HG03378 (cell line): ENCODE results near the gene CHKA.

ENCODE experiments used
- ATAC-seq: cut with Tn5 transposase; IDR thresholded peaks from one replicate; pipeline ENCODE4 v1.9.1; 2021; ENCODE audit warnings: mild to moderate bottlenecking, moderate library complexity; ENCODE audit not compliant: unreplicated experiment

CHKA gene

DNA sequence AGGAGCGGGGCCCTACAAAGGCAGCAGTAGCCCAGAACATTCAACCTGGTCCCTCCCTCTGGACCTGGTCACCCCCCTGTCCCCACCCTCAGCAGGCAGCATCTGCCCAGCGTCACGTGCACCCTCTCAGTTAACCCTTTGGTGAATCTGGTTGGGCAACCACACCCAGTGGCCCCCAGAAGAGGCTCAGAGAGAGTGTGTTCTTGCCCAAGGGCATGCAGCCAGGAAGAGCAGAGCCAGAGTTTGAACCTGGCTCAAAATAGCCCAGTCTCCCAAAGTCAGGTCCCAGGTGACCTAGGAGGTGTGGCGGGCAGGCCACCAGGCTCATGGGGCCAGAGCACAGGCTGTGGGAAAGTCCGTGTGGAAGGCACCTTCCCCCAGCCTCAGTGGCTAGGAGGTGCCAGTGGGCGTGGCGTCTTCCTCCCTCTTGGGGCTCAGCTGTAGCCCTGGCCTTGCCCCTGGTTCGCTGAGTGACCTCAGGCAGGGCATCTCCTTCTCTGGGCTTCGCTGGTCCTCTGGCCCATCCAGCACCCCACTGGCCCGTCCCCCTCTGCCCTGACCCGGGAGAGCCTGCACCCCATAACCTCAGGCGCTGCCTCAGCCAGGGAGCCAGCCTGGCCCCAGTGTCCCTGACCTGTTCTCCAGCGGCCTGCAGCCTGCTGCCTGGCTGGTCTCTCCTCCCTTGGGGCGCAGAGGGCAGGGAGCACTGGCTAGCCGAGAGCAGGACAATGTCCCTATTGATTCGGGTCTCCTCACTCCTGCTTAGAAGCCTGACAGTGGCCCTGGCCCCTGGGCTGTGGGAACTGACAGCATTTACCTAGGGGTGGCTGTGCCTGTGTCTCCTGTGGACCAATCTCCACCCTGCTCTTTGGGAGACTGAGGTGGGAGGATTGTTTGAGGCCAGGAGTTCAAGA lies 104.0 kb downstream of the CHKA start:
- no peak for ATAC-seq

DNA sequence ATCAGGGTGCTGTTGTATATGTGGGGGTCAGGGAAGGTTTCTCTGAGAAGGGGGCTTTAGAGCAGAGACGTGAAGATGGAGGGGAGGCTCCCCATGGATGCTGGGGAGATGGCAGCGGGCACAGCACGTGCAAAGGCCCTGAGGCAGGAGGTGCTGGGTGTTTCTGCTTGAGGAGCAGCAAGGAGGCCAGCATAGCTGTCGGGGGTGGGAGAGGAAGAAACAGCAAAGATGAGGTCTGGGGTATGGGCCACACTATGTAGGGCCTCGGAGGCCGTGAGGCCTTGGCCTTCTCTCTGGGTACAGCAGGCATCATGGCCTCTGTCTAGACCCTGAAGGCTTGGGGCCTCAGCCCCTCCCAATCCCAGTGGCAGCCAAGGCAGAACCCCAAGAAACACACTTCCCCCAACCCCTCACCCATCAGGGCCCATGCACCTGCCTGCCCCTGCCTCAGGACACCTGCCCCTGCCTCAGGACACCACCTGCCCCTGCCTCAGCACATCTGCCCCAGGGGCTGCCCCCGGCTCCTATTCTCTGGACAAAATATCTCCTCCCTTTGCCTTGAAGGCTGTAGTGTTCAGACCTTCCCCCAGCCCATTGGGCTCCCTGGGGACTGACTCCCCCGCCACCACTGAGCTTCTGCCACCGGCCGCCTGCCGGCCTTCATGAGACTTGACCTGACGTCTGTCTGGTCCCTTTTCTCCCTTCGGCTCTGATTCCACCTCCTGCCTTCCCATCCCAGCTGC lies 104.9 kb downstream of the CHKA start:
- no peak for ATAC-seq

DNA sequence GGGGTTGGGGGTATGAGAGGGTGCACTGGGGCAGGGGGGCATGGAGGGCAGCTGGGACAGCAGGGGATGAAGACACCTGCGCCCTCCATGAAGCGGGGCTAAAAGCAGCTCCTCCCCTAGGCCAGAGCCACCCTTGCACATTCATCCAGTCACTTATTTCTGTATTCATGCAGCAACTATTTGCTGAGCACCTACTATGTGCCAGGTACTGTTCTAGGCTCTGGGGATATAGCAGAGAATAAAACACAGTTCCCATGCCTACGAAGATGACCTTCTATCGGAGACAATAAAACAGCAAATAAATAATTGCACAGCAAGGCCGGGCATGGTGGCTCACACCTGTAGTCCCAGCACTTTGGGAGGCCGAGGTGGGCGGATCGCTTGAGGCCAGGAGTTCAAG lies 105.7 kb downstream of the CHKA start:
- ATAC-seq = no peak

DNA sequence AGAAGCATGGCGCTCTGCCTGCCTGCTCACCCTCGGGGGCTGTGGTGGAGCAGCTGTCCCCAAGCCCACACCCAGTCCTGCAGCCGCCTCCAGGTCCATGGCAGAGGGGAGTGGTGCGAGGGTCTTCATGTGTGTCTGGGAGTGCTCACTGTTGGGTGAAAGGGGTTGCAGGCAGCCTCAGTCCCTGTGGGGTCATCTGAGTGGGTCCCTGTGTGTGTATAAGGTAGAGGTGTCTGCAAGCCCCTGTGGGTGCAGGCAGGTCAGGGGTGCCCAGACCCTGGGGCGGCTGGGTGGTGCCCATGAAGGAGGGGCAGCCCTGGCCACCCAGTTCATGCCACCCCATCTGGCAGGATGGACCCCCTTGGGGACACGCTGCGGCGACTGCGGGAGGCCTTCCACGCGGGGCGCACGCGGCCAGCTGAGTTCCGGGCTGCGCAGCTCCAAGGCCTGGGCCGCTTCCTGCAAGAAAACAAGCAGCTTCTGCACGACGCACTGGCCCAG lies 106.2 kb downstream of the CHKA start:
- ATAC-seq = no peak

DNA sequence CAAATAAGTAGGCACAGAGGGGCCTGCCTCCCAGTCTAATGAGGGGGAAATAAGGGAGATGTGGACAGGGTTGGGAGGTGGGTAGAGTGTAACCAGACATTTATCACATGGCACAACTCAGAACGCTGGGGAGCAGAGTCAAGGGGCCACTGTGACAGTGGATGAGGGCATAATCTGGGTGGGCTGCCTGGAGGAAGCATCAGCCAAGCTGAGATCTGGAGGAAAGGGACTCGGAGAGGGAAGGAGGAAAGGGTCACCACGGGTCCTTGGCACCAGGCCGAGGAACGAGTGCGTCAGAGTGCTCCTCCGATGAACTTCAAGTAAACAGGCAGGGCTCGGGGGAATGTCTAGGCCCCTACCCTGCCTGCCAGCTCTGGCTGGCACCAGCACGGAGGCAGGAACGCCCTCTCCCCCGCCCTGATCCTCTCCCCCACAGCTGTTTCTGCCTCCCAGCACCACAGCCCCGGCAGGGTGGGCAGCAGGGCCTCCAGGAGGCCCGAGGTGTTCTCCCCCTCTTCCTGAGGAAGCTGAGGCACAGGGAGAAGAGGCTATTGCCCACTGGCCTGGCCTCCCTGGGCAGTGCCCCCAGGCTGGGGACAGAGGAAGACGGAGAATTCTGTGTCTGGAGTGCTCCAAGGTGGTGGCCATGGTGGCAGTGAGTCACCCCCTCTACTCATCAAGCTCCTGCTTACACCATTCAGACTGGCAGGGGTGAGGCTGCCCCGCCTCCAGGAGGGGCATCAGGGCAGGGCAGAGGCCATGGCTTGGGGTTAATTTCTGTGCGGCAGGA lies 106.8 kb downstream of the CHKA start:
- no peak for ATAC-seq

DNA sequence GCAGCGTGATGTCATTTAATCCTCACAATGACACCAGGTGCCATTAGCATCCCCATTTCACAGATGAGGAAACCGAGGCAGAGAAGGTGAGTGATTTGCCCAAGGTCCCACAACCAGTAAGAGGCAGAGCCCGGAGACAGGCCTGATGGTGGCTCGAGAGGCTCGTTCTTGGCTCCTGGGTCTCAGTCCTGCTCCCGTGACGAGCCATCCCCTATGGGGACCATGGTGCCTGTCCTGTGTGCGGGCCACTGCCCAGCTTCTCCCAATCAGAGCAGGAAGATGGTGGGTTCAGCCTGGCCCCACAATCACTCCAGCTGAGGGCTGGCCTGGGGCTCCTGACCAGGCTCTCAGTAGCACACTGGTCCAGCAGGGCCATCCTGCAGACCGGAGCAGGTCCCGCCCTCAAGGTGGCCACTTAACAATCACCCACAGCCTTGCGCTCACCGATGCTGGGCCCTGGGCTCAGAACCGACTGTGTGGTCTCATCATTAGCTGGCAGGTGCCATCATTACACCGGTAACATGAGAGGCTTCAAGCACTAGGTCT lies 107.5 kb downstream of the CHKA start:
- no peak for ATAC-seq

DNA sequence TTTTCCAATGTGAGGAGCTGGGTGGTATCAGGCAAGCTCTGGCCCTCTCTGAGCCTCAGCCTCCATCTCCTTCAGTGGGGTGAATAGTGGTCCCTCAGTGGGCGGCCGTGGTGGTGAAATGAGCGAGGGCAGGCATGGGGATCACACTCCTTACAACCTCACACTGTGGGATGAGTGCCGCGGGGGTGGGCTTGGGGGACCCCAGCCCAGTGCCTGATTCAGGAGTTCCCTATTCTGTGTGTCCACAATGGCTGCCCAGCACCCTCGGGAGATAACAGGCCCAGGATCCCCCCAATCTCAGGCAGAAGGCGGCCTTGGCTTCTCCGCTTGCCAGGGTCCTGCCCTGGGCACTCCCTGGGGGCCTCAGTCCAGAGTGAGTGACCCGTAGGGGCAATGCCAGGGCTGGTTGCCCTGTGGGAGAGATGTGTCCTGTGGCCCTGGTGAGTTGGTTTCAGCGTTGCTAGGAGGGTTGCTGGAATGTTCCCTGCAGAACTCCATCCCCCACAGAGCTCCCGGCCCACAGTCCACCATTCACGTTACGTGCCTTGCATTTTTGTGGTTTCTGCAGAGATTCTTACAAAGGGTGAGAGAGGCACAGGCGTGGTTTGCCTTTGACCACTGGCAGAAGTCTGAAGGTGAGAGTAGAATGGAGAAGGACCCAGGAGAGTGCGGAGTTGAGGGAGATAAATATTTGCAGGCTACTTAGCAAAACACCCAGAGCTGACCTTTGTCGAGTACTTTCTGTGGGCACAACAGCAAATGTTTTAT lies 108.2 kb downstream of the CHKA start:
- ATAC-seq = no peak

DNA sequence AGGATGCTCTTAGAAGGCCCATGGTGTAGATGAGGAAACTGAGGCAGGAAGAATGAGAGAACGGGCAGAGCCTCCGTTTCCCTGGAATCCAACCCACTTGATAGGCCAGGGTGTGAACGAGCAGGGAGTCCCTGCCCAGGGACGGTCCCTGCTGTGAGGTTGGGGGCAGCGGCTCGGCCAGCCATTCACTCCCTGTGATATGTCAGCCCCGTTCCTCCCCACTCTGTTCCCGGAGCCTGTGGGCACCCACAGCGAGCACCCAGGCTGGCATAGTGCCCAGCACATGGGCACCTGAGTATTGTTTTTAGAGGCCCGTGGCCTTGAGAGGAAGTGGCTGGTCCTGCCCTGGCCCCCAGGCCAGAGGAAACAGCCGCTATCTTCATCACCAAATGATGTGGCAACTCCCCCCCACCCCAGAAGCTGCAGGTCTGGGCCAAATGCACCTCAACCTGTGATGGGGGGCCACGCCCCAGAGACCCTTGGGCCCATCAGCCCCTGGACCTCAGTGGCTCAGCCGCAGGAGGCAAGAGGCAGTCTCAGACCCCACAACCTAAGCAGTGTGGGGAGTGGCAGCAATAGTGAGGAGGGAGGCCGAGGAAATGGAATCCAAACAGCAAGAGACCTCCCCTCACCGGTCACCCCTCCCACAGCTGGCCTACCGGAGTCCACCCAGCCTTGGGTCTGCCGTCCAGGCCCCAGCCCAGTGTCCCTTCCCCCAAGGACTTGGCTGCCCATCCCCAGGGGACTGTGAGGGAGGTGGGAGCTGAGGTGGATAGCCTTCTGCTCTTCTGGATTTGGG lies 108.9 kb downstream of the CHKA start:
- no peak for ATAC-seq

DNA sequence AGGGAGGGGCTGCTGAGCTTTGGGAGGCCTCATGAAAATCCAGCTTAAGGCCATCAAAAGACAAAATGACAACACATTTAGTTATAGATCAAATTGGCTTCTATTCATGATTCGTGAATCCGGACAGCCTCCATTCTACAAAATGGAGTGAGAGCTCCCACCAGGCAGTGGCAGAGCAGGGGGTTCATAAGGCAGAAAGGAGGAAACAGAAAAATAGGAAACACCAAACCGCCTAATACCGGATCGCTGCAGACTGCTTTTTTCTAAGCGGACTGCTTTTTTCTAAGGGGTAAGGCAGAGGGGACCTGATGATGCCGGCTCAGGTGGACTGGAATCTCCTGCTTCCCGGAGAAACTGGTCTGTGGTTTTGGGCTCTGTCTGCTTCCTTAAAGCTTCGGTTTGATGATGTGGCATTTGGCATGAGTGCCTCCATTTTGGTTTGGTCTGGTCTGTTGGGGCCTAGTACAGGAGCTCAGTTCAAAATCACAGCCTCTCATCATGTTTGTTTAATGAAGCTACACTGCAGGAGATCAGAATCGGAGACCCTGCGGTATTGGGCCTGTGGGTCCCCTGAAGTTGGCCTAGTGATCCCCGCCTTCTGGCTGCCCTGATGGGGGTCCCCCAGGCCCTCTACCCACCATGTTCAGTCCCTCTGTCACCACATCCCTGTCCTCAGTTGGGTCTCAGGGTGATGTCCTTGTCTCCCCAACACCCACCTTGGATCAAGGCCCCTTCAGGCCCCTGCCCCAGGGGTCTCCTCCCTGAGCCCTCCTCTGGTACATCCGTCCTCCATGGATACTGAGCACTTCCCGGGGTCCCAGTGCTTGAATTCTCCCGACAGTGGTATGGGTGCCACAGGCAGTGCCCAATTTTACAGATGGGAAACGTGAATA lies 109.9 kb downstream of the CHKA start:
- no peak for ATAC-seq

DNA sequence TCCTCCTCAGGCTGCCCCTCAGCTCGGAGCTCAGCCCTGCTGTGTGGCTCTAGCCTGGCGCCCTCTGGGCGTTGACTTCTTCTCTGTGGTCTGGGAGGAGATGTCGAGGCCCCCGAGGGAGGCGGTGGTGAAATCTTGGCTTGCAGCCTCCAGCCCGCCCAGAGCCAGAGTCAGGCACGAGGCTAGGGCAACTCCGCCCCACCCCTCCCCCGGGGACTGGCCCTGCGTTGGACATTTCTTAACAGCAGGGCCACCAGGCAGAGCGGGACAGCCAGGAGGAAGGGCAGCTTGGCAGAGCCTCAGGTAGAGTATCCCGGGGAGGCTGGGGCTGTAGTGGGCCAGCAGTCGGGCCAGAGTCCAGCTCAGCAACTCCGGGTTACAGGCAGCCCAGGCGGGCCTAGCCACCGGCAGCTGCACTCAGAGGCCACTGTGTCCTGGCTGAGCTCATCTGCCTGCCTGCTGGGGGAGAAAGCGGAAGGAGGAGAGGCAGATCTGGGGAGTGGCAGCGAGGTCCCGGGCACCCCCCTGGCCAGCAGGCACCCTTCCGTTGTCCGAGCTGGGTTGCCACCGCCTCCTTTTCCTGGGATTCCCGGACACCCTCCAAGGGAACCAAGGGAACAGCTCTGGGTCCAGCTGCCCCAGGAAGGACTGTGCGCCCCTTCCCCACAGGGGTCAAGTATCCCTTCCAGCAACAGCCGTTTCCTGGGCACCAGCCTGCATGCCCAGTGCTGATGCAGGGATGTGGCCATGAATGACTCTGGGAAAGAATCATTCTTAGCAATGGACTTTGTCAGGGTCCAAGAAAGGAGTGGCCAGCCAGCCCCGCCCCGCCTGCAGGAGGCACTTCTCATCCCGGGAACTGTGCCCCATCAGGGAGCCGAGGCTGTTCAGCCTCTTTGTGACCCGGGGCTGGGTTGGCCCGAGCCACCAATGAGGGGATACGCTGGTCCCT lies 110.8 kb downstream of the CHKA start, which contains the start of gene ALDH3B1:
Gene ALDH3B1 (plus strand): TSS at position 238 of the 952 bp plus-strand sequence. CDS start 4,971 bp downstream, outside the sequence.
- ATAC-seq = no peak

DNA sequence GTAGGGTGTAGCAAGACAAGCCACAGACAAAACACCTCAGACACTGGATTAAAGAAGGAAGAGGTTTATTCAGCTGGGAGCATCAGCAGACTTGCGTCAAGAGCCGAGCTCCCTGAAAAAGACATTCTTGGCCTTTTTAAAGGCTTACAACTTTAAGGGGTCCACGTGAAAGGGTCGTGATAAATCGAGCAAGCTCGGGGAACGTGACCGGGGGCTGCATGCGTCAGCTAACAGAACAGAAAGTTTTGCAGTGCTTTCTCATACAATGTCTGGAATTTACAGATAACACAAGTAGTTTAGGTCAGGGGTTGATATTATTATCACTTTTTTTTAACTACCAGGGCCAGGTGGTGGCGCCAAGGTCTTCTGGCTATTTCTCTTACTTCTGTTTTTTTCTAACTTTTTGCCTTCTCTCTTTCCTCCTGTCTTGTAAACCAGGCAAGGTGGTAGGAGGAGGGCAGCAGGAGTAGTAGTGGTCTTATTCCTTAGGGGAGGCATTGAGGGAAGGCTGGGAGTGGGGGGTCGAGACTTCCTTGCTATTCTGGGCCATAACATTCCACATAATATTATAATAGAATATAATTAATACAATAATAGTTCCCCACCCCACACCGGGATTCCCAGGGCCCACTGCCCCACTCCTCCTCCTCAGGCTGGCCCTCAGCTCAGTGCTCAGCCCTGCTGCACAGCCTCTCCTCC lies 111.6 kb downstream of the CHKA start:
- no peak for ATAC-seq

DNA sequence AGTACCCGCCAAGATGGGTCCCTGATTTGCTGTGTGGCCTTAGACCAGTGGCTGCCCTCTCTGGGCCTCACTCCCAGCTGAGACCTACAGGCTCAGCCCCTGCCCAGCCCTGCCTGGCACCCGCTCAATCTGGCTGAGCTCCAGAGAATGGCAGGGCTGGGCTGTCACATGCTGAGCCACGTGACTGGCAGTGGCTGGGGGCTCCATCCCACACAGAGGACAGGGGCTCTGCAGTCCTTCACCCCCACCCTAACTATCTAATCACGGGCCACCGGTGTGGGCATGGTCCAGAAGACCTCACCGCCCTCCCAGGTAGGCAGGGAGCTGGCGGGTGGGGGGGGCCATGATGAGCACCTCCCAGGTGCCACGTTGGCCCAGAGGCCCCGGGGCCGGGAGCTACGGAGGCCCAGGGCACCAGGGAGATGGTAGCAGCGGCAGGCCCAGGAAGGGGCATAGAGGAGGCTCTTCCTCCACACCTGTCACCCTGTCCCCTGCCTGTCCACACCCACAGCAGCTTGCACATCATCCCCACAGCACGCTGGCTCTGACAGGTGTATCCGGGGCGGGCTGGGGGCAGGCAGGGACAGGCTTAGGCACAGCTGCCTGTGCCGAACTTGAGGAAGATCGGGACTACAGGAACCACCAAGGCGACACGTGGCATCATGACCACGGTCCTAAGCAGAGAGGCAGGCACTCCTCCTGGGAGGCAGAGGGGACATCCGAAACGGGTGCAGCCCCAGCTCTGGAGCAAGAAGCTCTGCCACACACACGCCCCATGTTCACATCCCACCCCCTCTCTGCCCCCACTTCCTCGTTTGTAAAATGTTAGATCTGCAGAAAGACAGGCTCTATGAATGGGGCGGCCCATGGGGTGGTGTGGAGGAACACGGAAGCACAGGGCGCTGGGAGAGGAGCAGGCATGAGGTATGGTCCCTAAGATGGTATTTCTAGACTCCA lies 112.5 kb downstream of the CHKA start:
- no peak for ATAC-seq

DNA sequence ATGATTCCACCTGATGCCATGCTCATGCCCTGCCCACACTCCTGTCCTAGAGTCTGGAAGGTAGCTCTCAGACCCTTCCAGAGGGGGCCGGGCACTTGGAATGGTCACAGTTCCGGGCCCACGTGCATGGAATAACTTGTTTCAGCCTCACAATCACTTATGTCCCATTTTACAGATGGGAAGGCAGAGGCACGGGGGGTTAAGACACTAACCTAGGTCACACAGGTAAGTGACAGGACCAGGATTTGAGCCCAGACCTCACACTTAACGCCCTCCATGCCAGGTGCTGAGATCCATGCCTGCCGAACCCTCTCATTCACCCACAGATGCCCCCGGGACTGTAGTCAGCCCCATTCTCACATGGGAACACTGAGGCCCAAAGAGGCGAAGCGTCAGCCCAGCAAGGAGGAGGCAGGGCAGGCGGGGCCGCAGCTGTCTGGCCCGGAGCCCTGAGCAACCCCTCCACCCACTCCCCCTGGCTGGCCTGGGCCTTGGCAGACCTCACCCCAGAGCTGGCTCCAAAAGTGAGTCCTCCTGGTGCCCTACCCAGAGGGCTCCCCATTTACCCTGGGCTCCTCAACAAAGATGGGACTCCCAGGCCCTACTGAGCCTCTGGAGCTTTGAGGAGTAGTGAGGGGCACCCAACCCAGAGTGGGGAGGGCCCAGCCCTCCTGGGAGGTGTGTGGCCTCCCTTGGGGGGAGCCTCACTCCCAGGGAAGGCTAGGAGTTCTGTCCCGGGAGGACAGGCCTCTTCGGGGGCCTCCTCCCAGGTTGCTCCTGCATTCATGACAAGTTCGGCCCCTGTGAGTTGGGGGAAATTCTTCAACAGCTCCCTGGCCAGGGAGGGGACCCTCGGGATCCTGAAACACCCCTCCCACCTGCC lies 113.4 kb downstream of the CHKA start:
- ATAC-seq = no peak

DNA sequence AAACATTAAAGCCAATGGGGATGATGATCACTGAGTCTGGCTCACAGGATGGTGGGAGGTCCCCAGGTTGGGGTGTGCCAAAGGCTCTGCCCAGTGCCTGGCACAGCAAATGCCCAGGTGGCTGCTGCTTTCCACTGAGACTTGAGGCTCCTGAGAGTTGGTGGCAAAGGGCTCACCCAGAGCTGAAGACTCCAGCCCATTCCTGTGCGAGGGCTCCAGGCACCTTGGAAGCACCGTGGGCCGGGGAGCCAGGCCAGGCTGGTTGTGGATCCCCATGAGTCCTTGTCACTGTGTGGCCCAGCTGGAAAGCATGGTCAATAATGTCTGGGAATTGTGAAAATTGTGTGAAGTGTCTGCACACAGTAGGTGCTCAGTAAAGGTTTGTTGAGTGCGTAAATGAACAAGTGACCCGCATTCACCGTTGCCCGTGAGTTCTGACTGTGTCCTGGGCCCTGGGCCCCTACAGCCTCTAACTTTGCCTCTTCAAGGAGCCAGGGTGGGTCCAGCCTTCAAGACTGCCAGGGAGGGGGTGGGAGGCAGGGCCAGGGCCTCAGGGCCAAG lies 114.5 kb downstream of the CHKA start:
- no peak for ATAC-seq
